ENCODE results near the gene TMEM17.

- no peak for TF ChIP-seq POLR2A (IDR thresholded peaks at IDR 0.05)
- TF ChIP-seq, protein P1, sequence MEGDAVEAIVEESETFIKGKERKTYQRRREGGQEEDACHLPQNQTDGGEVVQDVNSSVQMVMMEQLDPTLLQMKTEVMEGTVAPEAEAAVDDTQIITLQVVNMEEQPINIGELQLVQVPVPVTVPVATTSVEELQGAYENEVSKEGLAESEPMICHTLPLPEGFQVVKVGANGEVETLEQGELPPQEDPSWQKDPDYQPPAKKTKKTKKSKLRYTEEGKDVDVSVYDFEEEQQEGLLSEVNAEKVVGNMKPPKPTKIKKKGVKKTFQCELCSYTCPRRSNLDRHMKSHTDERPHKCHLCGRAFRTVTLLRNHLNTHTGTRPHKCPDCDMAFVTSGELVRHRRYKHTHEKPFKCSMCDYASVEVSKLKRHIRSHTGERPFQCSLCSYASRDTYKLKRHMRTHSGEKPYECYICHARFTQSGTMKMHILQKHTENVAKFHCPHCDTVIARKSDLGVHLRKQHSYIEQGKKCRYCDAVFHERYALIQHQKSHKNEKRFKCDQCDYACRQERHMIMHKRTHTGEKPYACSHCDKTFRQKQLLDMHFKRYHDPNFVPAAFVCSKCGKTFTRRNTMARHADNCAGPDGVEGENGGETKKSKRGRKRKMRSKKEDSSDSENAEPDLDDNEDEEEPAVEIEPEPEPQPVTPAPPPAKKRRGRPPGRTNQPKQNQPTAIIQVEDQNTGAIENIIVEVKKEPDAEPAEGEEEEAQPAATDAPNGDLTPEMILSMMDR (IDR thresholded peaks at IDR 0.05): no peak
These were observed 28.4 kb downstream of the TMEM17 start for GRCh38 chr2:62477573-62477972.

Measured in esophagus squamous epithelium (tissue), 4 donors.